COLO829 (cell line): ENCODE measurements around the gene UGCG.
"Not testable (repeated sequence)": the region's sequence is repeated elsewhere in the genome, so short reads cannot be mapped to it uniquely, and the experiment has no call there.

Experiments used
- DNase-seq: peaks from one replicate; pipeline ENCODE4 v3.0.0; 2012; ENCODE audit warnings: low spot score

Gene UGCG

DNA sequence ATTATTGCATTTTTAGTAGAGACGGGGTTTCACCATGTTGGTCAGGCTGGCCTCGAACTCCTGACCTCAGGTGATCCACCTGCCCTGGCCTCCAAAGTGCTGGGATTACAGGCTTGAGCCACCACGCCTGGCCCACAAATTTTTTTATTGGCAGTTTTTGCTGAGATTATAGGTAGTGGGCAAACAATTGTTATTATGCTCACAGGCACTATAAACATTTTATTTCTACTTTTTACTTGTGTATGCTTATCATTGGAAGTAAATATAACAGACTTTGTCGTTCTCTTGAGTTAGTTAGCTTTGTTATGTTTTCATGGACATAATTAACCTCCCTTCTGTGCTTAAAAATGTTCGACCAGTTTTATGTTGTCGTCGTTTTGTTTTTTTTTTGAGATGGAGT lies 23.9 kb downstream of the UGCG start:
- DNase-seq = no peak

GRCh38 chr9:111922324-111923013 lies 25.9 kb downstream of the UGCG start:
- DNase-seq = no peak

DNA sequence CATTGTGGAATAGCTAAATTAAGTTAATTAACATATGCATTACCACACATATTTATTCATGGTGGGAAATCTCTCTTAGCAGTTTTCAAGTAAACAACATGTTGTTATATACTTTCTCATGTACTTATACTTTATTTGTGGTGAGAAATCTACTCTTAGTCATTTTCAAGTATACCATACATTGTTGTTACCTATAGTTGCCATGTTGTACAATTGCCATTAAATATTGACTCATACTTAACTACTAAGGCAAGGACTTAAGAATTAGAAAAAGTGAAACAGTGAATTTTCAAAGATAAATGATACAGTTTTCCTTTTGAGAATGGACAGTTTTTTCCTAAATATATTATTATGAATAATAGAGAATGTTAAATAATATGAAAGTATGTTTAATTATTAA lies 27.7 kb downstream of the UGCG start:
- no peak for DNase-seq

- DNase-seq = no peak
Observed at GRCh38 chr9:111925017-111925770, 28.6 kb downstream of the UGCG start.

DNA sequence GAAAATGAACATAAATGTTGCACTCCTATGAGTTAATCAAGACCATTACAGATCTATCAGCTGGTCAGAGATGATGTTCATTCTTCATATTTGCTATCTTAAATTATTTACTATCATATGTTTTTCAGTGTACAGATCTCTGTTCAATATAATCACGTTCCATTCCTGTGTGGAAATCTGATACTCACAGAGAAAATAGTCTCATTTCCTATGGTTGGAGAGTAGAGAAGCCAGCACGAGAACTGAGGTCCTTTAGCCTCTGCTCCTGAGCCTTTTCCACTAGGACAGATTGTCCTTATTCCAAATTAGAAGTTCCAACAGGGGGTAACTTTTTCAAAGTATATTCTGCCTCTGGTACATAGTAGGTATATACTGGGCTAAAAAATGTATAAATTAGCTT lies 29.2 kb downstream of the UGCG start:
- no peak for DNase-seq

DNA sequence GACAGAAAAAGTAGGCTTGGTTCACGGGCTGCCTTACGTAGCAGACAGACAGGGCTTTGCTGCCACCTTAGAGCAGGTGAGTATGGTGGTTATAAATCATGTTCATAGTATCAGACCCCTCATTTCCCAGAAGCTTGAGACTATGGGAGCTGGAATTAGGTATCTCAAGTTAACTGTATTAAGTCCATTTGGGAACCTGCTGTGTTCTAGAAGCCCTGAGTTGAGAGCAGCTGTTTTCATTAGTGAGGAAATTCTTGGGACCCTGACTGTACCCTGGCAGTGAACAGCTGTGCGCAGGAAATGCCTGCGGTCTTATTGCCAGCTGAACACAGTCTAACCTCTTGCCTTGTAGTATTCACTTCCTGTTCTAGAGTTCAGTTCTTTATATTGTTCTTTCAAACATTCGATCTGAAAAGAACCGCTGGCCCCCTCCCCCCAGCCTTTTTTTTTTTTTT lies 29.8 kb downstream of the UGCG start:
- peak; percentile 90 for DNase-seq

DNA sequence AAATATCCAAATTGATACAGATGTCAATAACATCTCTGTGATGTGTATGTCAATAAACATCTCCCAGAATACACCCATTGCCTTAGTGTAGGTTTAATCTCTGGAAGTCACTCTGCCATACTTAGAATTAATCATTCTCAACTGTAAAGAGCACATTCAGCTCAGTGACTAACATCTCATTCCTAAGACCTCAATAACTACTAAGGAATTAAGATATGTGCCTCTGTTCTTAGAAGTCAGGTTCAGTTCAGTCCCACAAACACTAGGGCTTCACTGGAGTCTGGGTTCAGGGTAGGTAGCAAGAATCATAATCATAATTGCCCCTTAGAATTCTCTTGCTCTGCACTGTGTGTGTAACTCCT lies 31.7 kb downstream of the UGCG start:
- no peak for DNase-seq

- DNase-seq = no peak
Observed at GRCh38 chr9:111934747-111935146, 38.1 kb downstream of the UGCG start.

GRCh38 chr9:111936391-111936790 lies 39.8 kb downstream of the UGCG start:
- no peak for DNase-seq

GRCh38 chr9:111937301-111937700 lies 40.7 kb downstream of the UGCG start:
- DNase-seq = no peak

GRCh38 chr9:111937781-111938426 lies 41.3 kb downstream of the UGCG start:
- peak; percentile 78 for DNase-seq

DNA sequence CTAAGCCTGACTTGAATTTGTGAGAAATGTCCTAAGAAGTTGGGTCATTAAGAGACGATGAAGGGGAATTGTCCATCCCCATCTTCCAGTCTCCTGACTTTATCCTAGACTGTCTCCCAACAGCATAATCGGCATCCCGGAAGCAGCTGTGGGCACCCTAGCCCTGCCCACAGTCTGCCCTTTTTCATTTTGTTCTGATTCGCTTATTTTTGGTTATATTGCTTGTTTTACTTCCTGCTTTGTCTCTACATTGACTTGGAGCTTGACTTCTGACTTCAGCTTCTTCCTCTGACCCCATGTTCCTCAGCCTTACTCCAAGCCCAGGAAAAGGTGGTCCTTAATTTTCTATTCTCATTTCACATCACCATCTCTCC lies 41.8 kb downstream of the UGCG start:
- DNase-seq = no peak

GRCh38 chr9:111939322-111939721 lies 42.7 kb downstream of the UGCG start:
- no peak for DNase-seq

GRCh38 chr9:111940697-111941096 lies 44.1 kb downstream of the UGCG start:
- no peak for DNase-seq

DNA sequence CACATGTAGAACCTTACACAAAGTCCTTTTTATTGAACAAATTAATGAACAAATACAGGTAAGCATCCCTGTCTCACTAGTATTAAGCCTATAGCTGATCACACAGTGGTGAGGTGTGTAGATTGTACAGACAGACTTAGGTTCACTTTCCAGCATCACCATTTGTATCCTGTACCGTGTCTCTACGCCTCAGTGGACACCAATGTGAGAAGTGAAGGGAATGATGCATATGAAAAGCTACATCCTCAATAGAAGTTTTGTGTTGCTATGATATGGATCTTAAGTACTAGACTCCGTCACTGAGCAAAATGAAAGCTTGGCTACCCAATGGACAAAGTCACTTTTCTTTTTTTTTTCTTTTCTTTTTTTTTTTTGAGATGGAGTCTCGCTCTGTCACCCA lies 46.6 kb downstream of the UGCG start:
- no peak for DNase-seq

- no peak for DNase-seq
Observed at GRCh38 chr9:111943746-111944145, 47.1 kb downstream of the UGCG start.

GRCh38 chr9:111944241-111944866 lies 47.7 kb downstream of the UGCG start:
- no peak for DNase-seq

DNA sequence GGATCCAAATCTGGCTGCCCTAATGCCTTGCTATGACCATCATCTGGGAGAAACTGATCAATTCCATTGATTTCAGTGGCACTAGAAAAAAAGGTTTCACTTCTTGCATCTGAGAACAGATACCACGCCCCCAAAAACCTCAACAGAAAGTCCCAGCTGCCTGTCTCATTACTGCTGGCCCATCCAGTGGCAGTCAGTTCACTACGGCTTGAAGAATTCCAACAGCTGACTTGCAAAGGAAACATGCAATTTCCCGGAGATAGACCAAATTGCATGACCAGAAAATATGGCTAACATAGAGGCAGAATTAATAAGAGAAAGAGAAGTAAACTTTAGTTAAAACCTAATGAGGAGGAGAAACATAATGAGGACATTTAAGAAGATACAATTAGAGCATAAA lies 48.6 kb downstream of the UGCG start:
- DNase-seq = no peak

DNA sequence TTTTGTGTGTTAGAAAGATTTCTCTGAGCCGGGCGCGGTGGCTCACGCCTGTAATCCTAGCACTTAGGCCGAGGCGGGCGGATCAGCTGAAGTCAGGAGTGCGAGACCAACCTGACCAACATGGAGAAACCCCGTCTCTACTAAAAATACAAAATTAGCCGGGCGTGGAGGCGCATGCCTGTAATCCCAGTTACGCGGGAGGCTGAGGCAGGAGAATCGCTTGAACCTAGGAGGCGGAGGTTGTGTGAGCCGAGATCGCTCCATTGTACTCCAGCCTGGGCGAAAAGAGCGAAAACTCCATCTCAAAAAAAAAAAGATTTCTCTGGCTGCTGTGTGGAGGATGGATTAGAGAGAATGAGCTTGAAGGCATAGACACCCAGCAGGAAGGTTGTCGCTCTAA lies 51.5 kb downstream of the UGCG start:
- not testable (repeated sequence) for DNase-seq

GRCh38 chr9:111948951-111949350 lies 52.3 kb downstream of the UGCG start:
- no peak for DNase-seq

GRCh38 chr9:111949919-111950318 lies 53.3 kb downstream of the UGCG start:
- DNase-seq = no peak

- no peak for DNase-seq
Observed at GRCh38 chr9:111952559-111952958, 55.9 kb downstream of the UGCG start.

- DNase-seq = no peak
Observed at GRCh38 chr9:111953444-111953843, 56.8 kb downstream of the UGCG start.
